GM18909 (cell line): ENCODE data around the gene TXN.
A peak's percentile ranks its signal among the peaks of the same experiment; 100 is the strongest.
"Not testable (repeated sequence)": the region's sequence is repeated elsewhere in the genome, so short reads cannot be mapped to it uniquely, and the experiment has no call there.

Experiments
- ATAC-seq: cut with Tn5 transposase; IDR thresholded peaks from one replicate; pipeline ENCODE4 v1.9.1; 2021; ENCODE audit warnings: mild to moderate bottlenecking; ENCODE audit not compliant: unreplicated experiment, poor library complexity

The TXN gene

DNA sequence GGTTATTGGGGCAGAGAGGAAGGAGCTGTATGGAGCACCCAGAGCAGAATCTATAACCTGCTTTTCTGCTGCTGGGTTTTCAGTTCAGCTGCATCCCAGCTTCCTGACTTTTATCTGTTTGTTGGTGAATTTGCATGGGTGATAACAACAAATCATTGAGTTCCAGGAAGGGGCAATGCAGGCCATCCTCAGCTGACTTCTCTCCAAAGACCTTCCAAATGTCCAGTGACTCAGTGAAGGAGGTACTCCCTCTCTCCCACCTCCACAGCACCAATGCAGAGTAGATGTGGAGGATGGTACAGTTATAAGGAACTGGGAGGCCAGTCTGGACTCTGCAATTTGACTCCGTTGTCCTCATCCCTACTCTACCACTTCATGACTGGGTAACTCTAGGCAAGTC lies 1.6 kb upstream of the TXN start:
- ATAC-seq = no peak

DNA sequence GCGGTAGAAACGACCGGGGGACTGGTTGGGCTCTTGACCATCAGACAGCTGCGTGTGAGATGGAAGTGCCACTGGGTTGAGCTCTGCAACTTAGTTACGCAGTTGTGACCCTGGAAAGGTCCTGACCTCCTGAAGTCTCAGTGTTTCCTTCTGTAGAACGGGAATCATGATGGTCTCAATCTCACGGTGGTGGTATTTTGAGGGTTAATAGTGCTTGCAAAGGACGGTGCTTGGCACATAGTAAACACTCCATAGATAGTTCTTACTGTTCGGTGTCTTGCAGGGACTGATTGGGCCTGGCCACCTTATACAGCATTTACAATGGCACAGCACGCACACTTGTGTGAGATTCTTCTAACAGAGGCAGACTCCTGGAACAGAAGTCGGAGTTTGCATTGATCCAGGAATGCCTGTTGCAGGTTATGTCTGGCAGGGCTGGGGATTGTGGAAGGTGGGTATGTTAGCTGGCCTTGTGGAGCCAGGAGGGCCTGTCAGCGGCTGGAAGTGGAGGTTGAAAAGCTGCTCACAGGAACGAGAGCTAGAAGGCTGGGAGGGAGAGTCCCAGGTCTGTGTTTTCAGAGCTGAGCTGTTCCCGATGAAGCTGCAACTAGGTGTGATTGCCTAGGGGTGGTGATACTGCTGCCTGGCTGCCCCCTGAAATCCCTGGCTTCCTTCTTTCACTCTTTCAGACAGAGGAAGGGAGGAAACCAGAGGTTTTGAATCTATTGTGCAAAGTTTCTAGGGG lies 962 bp upstream of the TXN start:
- ATAC-seq = peak; percentile 0

DNA sequence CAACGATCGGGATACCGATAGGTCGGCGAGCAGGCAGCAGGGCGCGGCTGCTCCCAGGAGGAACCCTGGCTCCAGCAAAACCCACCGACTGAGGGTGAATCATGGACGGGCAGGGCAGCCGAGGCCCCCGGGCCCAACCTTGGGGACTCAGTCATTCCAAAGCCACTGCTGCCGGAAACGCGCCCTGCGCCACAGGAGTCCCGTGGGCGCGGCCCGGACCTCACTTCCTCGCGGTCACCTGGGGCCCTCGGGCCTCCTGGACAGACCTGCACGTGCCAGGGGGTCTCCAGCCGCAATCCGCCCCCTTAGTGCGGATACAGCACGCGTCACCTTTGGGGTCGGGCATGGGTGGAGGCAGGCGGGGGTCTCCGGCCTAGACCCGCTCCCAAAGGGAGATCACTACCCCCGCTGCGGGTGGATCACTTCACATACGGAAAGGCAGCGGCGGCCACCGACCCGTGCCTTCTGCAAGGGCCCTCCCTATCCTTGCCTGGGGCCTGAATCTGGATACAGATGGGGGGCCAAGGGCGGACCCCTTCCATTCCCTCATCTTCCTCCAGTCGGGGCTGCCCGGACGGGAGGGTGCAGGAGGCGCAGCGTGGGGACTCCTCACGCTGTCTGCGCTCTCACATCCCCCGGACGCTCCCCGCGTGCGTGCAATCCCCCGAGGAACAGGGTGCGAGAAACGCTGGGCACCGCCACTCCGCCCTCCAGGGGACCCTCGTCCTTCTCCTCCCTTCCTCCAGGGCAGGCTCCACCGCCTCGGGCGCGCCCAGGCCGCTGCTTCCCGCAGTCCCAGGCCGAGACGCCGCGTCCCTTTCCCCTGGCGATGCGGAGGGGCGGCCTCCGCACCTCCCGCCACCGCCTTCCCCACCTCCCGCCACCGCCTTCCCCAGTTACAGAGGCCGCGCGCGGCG lies 586 bp downstream of the TXN start:
- ATAC-seq = peak; percentile 30

DNA sequence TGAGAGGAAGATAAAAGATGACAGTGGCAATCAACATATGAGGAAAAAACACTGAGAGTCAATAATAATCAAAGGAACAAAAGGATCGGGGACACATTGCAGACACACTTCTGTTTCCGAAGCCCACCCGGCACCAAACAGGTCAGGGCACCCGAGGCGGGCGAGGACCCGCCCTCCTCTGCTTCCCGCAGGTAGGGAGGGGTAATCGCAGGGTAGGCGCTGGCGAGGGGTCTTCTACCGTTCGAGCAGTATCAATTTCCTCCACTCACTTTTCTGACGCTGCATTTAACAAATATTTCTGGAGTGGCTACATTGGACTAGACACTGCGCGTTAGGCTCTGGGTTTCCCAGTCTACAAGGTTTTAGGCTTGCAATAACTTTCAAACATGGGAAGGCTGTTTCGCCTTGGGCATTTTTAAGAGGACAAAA lies 1.3 kb downstream of the TXN start:
- ATAC-seq = no peak

DNA sequence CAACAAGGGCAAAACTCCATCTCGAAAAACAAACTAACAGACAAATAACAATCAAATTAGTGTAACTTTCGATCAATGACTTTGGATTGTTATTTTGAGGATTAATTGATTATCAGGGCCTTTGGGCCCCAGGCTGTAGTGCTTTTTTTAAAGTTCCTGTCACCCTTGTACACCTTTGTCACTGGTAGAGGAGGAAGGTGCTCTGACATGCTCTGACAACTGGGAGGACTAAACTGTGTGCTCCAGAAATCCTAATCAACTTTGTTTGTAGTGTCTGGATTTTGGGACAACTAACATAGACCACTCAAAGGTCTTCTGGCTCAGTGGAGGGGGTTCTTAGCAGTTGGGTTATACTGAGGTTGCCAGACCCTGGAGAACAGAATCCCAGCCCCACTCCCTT lies 1.8 kb downstream of the TXN start:
- ATAC-seq = no peak

DNA sequence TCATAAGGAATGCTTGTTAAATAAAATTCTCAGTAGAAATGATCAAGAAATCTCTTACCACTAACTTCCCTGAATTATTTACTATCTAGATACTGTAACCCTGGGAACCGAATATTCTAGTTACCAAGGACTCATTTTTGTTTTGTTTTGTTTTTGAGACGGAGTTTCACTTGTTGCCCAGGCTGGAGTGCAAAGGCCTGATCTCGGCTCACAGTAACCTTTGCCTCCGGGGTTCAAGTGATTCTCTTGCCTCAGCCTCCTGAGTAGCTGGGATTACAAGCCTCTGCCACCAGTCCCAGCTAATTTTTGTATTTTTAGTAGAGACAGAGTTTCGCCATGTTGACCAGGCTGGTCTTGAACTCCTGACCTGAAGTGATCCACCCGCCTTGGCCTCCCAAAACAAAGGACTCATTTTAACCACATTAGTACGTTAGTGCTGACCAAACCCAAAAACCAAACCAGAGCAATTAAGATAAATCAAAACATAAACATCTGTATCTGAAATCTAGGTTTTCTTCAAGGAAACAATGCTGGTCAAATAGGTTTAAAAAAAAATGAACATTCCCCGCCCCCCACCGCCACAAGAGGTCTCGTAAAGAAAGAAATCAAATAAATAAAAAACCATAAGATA lies 3.7 kb downstream of the TXN start:
- ATAC-seq = no peak

DNA sequence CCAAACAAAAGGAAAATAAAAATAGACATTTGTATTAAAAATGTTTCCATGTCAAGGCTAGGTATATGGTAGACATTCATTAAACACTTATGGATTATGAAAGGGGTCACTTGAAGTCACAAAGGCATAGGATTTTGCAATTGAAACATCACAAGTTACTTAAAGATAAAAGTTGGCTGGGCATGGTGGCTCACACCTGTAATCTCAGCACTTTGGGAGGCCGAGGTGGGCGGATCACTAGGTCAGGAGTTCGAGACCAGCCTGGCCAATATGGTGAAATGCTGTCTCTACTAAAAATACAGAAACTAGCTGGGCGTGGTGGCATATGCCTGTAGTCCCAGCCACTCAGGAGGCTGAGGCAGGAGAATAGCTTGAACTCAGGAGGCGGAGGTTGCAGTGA lies 4.5 kb downstream of the TXN start:
- ATAC-seq = not testable (repeated sequence)

DNA sequence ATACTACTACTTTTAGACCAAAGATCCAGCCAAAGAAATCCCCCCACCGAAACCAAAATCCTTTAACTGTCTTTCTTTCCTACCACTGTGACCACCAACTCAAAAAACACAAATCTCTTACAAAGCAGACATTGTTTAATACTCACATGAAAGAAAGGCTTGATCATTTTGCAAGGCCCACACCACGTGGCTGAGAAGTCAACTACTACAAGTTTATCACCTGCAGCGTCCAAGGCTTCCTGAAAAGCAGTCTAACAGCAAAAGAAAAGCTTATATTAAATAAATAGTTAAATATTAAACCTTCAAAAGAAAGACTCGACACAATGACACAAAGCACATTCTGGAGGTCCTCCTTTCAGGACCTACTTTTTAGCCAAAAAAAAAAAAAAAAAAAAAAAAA lies 5.1 kb downstream of the TXN start:
- no peak for ATAC-seq

DNA sequence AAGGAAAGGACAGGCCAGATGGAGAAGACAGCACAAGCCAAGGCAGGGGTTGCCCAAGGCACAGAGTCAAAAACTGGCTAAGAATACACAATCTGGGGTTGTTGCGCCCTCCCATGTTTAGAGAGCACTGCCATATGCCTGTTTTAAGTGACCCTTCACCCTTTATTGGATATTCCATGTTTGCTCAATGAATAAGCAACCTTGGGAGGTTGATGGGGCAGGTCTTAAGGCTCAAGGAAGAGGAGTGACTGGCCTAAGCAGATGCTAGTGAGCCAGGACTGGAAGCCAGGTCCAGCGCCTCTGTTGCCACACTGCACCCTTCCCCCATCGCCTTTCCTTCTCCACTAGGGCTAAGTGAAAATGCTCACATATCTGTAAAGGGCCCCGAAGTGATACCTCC lies 6.7 kb downstream of the TXN start:
- no peak for ATAC-seq

DNA sequence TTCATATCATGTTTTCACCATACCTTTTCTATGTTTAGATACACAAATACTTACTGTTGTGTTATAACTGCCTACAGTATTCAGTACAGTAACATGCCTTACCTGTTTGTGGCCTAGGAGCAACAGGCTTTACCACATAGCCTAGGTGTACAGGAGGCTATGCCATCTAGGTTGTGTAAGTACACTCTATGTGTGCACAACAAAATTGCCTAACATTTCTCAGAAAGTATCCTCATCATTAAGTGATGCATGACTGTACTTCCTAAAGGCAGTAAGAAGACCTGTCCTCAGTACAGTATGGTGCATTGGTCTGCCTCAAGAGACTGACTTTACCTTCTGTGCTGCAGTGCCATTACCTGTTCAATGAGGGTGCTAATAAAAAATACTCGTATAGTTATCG lies 7.9 kb downstream of the TXN start:
- no peak for ATAC-seq

DNA sequence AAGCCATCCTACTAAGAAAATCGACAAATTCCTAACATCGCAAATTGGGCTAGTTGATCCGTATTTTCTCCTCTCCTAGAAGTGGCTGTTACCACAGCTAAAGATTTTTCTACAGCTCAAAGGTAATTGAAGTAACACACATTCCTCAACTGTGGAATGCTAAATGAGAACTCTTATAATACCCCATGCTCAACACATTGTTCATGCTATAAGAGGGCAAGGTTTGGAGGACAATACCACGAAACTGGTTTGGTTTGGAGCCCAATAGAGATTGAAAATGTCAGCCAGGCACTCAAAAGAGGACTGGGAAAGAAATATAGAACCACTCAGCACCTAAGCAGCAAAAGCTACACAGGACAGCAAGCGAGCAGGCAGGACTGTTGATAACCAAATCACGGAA lies 10.1 kb downstream of the TXN start:
- no peak for ATAC-seq

DNA sequence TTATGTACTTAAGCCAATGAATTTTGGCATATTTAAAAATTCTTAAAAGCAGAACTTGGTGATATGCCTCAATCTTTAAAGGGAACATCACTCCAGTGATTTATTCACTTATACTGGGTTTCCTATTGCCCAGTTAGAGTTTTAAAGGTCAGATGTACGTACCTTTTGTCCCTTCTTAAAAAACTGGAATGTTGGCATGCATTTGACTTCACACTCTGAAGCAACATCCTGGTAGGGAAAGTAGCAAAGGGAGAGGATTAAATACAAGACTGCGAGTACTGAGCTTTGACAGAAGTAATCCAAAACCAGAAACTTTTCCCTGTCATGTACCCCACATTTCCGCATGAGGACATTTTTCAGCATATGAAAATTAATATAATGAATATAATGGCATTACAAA lies 11.7 kb downstream of the TXN start:
- no peak for ATAC-seq

DNA sequence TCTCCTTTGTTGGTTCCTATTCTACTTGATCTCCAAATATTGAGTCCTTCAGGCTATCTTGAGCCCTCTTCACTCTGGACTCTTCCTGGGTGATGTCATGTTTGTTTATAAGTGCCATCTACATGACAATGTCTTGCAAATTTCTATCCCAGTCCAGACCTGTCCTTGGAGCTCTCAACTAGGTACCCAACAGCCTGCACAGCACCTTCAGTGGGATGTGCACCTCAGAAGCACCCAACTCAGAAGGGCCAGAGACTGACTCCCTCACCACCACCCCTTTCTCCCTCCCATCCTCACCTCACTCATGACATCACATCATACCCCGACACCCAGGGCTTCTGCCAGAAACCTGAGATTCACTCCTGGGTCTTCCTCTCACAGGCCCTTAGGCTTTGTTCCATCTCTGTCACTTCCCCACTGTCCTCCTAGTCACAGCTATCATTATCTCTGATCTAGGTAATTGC lies 14.4 kb downstream of the TXN start:
- ATAC-seq = no peak

DNA sequence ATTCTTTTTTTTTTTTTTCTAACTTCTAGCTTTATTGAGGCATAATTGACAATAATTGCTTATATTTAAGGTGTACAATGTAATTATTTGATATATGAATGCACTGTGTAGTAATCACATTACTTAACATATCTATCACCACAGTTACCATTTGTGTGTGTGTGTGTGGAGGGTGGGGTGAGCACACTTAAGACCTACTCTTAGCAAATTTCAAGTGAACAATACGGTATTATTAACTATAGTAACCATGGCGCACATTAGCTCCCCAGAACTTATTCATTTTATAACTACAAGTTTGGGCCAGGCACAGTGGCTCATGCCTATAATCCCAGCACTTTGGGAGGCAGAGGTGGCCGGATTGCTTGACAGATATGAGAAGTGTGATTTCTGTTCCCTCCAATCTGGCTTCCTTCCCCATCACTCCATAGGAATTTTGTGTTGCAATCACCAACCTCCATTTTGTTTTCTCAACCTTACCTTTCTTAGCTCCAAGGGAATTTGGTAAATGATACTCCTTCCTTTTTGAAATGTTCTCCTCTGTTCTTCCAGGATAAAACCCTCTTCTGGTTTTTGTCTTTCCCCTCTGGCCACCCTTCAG lies 14.9 kb downstream of the TXN start:
- ATAC-seq = no peak

DNA sequence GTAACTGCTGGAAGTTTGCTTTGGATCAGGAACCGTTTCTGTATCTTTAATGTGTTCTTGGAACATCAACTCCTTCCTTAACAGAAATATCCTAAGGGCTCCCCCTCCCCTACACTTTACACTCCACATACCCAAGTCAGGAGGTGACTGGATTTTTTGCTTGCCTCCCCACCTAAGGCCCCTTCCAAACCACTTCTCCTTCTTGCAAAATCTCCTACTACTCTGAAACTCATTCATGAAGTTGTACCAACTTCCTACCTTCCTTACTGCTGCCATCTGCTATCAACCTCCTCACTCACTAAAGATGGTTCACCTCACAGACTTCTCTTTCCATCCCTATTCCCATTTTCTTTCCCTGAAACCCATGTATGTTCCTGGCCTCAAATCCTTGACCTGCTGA lies 16.1 kb downstream of the TXN start:
- ATAC-seq = no peak

DNA sequence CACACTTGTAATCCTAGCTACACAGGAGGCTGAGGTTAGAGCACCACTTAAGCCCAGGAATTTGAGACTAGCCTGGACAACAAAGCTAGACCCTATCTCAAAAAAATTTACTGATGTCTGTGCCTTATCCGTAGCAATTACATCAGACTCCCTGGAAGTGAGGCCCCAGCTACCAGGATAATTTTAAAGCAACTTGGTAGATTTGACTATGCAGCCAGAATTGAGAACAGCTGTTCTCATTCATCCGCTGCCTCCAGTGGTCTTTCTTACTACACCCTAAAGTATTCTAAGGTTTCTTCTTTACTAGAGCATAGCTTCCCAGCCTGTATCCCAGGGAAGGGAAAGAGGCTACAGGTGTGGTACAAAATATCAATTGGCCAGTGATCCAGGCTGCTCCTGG lies 28.0 kb downstream of the TXN start:
- no peak for ATAC-seq

DNA sequence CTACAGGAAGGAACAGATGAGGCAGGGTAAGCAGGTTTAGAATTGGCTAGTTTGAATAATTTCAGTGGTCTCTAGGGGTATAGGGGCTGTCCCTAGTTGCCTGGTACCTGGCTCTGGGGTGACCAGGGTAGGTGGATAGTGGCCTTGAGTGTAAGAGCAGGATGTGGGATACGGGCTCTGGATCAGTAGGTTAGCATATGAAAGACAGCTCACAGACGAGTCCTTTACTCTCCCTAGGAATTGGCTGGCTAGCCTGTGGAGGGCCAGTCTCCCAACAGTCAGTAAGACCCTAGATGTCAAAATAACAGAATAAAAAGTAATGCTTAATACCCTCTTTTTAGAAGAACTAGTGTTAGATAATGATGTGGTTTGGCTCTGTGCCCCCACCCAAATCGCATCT lies 31.7 kb downstream of the TXN start:
- ATAC-seq = no peak

DNA sequence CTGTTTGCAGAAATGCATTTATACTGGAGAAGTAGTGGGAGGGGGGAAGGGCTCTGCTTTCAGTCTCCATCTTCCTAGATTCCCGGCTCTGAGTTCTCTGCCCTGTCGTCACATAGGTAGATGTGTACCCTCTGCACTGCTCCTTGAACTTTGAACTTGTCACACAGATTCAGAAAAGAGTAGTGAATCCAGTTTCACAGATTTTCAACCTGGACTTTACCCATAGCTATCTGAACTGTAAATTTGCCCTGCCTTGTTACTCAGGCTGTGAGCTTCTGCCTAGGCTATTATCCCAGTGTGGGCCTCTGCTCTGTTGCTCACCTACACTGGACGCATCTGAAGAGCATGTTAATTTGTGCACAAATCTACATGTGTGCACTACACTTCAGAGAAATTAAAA lies 35.5 kb downstream of the TXN start:
- ATAC-seq = no peak

DNA sequence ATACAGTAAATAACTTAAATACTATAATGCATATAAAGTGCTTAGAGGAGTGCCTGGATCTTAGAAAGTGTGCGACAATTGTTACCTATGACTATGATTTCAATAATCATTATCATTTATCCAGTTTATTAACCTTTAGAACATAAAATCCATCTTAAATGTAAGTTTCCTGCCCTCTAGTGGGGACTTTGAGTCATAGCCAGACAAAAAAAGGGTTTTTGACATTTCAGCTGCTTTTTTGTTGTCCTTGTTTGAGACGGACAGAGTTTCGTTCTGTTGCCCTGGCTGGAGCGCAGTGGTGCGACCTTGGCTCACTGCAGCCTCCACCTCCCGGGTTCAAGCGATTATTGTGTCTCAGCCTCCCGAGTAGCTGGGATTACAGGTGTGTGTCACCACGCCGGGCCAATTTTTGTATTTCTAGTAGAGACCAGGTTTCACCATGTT lies 38.6 kb downstream of the TXN start:
- ATAC-seq = no peak

DNA sequence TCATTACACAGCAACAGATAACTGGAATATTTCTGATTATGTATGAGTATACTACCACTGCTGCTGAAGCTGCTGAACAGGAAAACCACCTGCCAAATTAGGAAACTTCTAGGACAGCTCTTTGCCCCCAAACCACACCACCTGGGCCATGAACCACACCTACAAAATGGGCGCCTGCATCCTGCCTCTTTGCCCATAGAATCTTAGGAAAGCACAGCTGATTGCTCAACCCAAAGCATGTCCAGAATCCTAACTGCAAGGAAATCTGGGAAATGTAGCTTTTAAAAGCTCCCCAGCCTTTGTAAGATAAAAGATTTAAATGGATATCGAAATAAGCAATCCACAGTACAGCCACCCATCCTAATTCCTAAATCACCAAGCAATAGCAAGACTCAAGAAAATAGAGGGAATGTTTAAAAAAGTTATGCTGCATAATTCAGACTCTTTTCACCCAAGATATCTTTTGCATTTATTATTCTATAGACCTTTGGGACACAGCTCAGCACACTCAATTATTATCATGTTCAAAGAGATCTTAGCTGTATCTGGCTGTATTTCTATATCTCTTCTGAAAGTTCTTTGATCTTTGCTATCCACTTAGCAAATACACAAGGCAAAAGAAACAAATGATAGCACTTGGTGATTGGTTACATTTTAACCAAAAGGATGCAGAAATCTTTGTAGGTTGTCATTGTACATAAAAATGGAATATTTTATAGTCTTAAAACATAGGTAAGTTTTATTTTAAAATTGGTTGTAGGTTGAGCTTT lies 41.5 kb downstream of the TXN start:
- ATAC-seq = no peak
